Nephron (organoid): Measurements from ENCODE around the gene NLGN4Y.
"Not testable (repeated sequence)": the region's sequence is repeated elsewhere in the genome, so short reads cannot be mapped to it uniquely, and the experiment has no call there.

Experiments used
- H3K27ac Mint-ChIP-seq, 3 experiments: 2 replicates each; pipeline ENCODE4 v1.8.0; 2020; ENCODE audit warnings: mixed read lengths in 3 of 3, mild to moderate bottlenecking in 2 of 3, moderate library complexity in 1 of 3
- H3K27me3 Mint-ChIP-seq: 2 replicates; pipeline ENCODE4 v1.8.0; 2021; ENCODE audit warnings: low read depth, mild to moderate bottlenecking, moderate library complexity, mixed read lengths
- H3K36me3 Mint-ChIP-seq: 2 replicates; pipeline ENCODE4 v1.8.0; 2020; ENCODE audit warnings: low read depth, mixed read lengths
- H3K4me1 Mint-ChIP-seq: 2 replicates; pipeline ENCODE4 v1.8.0; 2020; ENCODE audit warnings: mixed read lengths
- H3K4me3 Mint-ChIP-seq, 3 experiments: 2 replicates each; pipeline ENCODE4 v1.8.0; 2020; ENCODE audit warnings: mild to moderate bottlenecking in 3 of 3, mixed read lengths in 3 of 3, moderate library complexity in 2 of 3
- H3K9me3 Mint-ChIP-seq: 2 replicates; pipeline ENCODE4 v1.8.0; 2020; ENCODE audit warnings: mixed read lengths
- TF ChIP-seq, protein P1 (sequence below), 3 experiments: fragments of 200-600 bp; sonication (generic); IDR thresholded peaks; one replicate each; pipeline ENCODE4 v1.5.0; 2021; ENCODE audit warnings: antibody characterized with exemption in 3 of 3; ENCODE audit not compliant: unreplicated experiment in 3 of 3

Gene NLGN4Y

DNA sequence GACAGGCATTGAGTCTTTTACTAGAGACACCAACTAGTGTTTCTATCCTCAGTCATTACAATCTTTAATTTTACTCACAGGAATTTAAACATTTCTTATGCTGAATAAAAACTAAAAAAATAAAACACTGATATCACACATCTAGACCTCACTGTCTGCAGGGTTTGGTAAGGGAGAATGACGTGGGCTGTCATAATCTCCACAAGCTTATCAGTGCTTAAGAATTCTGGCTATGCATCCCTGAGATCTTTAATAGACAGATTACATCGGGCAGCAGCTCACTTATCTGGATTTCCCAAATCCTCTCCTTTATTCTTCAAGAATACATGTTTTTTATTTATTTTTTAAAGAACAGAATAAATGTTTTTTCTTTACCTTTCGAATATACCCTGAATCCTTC is 313.1 kb downstream of the NLGN4Y start:
- Mint-ChIP-seq H3K9me3 (no peaks in the 10 kb centered on the region), H3K27me3 (no peaks in the 10 kb centered on the region), H3K4me3 (no peak overlapping the region), H3K4me1 (no peaks in the 10 kb centered on the region), H3K36me3 (no peaks in the 10 kb centered on the region), H3K27ac (no peak overlapping the region)
- TF ChIP-seq, protein P1, sequence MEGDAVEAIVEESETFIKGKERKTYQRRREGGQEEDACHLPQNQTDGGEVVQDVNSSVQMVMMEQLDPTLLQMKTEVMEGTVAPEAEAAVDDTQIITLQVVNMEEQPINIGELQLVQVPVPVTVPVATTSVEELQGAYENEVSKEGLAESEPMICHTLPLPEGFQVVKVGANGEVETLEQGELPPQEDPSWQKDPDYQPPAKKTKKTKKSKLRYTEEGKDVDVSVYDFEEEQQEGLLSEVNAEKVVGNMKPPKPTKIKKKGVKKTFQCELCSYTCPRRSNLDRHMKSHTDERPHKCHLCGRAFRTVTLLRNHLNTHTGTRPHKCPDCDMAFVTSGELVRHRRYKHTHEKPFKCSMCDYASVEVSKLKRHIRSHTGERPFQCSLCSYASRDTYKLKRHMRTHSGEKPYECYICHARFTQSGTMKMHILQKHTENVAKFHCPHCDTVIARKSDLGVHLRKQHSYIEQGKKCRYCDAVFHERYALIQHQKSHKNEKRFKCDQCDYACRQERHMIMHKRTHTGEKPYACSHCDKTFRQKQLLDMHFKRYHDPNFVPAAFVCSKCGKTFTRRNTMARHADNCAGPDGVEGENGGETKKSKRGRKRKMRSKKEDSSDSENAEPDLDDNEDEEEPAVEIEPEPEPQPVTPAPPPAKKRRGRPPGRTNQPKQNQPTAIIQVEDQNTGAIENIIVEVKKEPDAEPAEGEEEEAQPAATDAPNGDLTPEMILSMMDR (IDR thresholded peaks at IDR 0.05; ENCODE audit: unreplicated experiment in 3 of 3), result no peak

DNA sequence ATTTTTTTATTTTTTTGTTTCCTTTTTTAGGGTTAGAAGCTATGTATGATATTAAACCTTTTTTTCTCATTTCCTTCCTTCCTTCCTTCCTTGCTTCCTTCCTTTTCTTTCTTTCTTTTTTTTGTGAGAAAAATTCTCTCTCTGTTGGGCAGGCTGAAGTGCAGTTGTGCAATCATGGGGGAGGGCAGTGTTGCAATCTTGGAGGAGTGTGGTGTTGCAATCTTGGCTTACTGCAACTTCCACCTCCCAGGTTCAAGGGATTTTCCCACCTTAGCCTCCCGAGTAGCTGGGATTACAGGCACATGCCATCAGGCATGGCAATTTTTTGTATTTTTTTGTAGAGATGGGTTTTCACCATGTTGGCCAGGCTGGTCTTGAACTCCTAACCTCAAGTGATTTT is 326.4 kb downstream of the NLGN4Y start:
- no peaks in the 10 kb centered on the region for H3K27me3 Mint-ChIP-seq
- H3K9me3 Mint-ChIP-seq, result no peaks in the 10 kb centered on the region
- no peak overlapping the region for H3K4me3 Mint-ChIP-seq
- H3K4me1 Mint-ChIP-seq, result no peaks in the 10 kb centered on the region
- no peaks in the 10 kb centered on the region for H3K36me3 Mint-ChIP-seq
- H3K27ac Mint-ChIP-seq, result no peak overlapping the region
- TF ChIP-seq, protein P1 (IDR thresholded peaks at IDR 0.05; ENCODE audit: unreplicated experiment in 3 of 3), result no peak

DNA sequence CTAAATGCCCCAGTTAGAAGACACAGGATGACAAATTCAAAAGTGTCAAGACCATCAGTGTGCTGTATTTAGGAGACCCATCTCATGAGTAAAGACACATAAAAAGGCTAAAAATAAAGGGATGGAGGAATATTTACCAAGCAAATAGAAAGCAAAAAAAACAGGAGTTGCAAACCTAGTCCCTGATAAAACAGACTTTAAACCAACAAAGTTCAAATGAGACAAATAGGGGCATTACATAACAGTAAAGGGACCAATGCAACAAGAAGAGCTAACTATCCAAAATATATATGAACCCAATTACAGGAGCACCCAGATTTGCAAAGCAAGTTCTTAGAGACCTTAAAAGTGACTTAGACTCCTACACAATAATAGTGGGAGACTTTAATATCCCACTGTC is 336.1 kb downstream of the NLGN4Y start:
- no peak overlapping the region for H3K27ac Mint-ChIP-seq
- no peaks in the 10 kb centered on the region for H3K4me1 Mint-ChIP-seq
- H3K27me3 Mint-ChIP-seq, result no peaks in the 10 kb centered on the region
- no peaks in the 10 kb centered on the region for H3K36me3 Mint-ChIP-seq
- TF ChIP-seq, protein P1 (IDR thresholded peaks at IDR 0.05; ENCODE audit: unreplicated experiment in 3 of 3), result no peak
- no peak overlapping the region for H3K4me3 Mint-ChIP-seq
- no peaks in the 10 kb centered on the region for H3K9me3 Mint-ChIP-seq

DNA sequence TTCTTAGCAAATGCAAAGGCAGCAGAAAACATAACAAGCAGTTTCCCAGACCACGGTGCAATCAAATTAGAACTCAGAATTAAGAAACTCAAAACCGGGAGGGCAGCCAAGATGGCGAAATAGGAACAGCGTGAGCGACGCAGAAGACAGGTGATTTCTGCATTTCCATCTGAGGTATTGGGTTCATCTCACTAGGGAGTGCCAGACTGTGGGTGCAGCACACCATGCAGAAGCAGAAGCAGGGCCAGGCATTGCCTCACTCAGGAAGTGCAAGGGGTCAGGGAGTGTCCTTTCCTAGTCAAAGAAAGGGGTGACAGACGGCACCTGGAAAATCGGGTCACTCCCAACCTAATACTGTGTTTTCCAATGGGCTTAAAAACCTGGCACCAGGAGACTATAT is 336.7 kb downstream of the NLGN4Y start:
- not testable (repeated sequence) for H3K4me3 Mint-ChIP-seq, H3K4me1 Mint-ChIP-seq, H3K27ac Mint-ChIP-seq, H3K9me3 Mint-ChIP-seq, H3K27me3 Mint-ChIP-seq, H3K36me3 Mint-ChIP-seq

DNA sequence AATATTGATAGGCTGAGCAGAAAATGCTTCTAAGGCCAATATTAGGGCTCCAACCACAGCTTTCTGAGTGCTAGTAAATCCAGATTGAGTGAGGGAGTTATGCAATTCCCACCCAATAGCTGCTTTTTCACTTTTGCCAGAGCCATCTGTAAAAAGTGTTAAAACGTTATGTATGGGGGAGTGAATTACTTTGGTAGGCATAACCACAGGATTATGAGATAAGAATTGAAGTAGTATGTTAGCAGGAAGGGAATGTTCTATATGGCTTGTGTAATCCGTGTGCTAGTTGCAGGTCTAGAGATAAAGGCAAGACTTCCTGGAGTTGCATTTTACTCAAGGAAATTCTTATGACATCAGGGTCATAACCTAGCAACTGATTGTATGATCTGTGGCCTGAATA is 347.6 kb downstream of the NLGN4Y start:
- Mint-ChIP-seq H3K4me1 (no peaks in the 10 kb centered on the region), H3K36me3 (no peaks in the 10 kb centered on the region), H3K4me3 (no peak overlapping the region), H3K27me3 (no peaks in the 10 kb centered on the region), H3K9me3 (no peaks in the 10 kb centered on the region), H3K27ac (no peak overlapping the region)
- TF ChIP-seq, protein P1 (IDR thresholded peaks at IDR 0.05; ENCODE audit: unreplicated experiment in 3 of 3), result no peak
